T-helper 1 cell (primary cell): ENCODE measurements around the gene IL23A.

Experiments used
- DNase-seq, 5 donors: peaks; one replicate each; pipeline ENCODE4 v3.0.0-alpha.2; 2012 to 2020

The IL23A gene

DNA sequence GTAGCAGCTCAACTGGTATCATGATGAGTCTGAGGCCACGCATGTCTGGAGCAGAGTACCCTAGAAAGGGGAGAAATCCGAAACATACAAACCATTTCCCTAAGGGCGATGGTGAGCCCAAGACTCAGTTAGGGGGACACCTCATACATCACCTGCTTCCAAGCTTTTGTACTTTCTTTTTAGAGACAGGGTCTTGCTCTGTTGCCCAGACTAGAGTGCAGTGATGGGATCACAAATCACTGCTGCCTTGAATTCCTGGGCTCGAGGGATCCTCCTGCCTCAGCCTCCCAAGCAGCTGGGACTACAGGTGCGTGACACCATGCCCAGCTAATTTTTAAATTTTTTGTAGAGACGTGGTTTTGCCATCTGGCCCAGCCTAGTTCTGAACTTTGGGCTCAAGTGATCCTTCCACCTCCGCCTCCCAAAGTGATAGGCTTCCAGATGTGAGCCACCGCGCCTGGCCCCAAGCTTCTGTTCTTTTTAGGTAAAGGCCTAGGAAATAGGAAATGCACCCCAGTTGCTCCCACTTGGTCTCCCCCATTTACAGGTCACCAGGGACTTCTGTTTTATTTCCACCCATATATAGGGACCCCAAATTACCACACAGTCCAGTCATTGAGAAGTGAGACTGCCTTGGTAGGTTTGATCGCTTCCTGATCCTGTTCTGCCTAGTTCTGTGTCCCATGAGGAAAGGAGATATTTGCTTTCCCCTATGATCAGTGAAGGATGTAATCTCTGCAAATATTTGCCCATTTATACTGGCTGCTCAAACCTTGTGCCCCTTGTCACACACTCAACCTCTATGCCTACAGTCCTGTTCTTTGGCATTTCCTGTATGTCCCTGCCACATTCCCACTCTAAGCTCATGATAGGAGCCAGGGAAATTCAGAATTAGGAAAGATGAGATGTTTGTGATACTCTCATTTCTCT, 23.7 kb downstream of the IL23A start, which contains the start of gene APOF:
APOF (minus strand) TSS at position 728 of the 930 bp plus-strand sequence; CDS start at position 616, 112 bp downstream.
- no peak for DNase-seq

- no peak for DNase-seq
Measured at GRCh38 chr12:56366948-56367347, 28.3 kb downstream of the IL23A start.

- DNase-seq = no peak
Measured at GRCh38 chr12:56373515-56373914, 34.8 kb downstream of the IL23A start.

DNA sequence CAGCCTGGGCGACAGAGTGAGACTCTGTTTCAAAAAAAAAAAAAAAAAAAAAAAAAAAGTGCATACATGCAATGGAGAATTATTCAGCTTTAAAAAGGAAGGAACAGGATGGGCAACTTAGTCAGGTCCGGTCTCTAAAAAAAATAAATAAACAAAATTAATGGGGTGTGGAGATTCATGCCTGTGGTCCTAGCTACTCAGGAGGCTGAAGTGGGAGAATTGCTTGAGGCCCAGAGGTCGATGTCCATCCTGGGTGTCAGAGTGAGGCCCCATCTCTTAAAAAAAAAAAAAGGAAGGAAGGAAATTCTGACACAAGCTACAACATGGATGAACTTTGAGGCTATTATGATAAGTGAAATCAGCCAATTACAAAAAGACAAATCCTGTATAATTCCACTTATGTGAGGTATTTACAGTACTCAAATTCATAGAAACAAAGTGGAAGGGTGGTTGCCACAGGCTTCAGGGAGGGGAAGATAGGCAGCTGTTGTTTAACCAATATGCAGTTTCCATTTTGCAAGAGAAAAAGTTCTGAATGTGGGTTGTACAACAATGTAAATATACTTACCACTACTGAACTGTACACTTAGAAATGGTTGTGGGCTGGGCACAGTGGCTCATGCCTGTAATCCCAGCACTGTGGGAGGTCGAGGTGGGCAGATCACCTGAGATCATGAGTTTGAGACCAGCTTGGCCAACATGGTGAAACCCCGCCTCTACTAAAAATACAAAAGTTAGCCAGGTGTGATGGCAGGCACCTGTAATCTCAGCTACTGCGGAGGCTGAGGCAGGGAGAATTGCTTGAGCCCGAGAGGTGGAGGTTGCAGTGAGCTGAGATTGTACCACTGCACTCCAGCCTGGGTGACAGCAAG, 36.3 kb downstream of the IL23A start:
- DNase-seq = no peak

DNA sequence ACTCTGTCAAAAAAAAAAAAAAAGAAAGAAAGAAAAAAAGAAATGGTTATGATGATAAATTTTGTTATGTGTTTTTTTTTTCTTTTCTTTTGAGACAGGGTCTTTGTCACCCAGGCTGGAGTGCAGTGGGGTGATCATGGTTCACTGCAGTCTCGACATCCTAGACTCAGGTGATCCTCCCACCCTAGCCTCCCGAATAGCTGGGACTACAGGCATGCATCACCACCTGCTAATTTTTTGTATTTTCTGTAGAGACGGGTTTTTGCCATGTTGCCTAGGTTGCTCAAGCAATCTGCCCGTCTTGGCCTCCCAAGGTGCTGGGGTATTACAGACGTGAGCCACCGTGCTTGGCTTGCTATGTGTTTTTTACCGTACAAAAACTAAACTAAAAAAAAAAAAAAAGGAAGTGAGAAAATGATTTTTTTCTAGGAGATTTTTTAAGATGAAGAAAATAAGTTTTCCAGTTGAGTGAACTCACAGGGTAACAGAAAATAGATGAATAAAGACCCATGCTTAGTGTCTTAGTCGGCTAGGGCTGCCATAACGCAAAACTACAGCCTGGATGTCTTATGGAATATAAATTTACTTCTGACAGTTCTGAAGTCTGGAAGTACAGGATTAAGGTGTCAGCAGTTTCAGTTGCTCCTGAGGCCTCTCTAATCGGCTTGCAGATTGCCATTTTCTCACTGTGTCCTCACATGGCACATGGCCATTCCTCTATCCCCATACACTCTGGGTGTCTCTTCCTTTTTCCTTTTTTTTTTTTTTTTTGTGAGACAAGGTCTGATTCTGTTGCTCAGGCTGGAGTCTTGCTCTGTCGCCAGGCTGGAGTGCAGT, 37.1 kb downstream of the IL23A start:
- no peak for DNase-seq

DNA sequence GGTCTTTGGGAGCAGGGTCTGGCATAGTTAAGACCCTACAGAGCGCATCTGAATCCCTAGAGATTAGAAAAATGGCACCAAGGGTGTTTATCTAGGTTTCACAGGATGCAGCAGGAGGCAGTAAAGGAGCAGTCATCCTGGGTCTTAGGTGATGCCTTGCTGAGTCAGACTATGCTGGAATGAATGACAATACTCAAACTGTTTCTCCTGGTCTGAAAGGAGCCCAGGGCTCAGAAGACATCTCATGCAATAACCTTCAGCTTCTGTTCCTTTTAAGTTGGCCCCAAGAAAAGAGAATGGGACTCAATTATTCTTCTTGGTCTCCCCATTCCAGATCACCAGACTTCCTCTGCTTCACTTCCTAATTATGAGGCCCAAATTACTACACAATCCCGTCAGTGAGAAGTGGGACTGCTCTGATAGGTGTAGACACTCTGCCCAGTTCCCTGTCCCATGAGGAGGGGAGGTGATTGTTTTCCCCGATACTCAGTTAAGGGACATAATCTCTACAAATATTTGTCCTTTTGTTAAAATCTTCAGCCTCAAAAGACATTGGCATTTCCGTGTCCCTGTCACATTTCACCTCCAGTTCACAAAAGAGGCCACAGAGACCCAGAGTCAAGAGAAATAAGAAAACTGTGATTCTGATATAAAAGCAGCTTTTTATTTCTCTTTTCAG, 38.8 kb downstream of the IL23A start:
- no peak for DNase-seq

- DNase-seq = no peak
Measured at GRCh38 chr12:56377989-56378316, 39.3 kb downstream of the IL23A start.

GRCh38 chr12:56382611-56383010, 43.9 kb downstream of the IL23A start:
- DNase-seq = no peak

DNA sequence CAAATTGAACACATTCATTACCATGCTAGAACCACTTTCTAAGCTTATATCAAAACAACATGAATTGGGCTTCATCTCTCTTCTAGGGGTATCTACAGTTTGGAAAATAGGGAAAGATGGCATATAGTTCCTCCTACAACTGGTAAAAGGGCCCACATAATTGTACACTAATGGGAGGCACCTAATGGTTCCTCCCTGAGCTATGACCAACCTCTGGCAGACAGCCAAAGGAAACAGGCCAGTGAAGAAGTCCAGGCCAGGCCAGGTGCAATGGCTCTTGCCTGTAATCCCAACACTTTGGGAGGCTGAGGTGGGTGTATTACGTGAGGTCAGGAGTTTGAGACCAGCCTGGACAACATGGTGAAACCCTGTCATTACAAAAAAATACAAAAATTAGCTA, 47.2 kb downstream of the IL23A start:
- no peak for DNase-seq

DNA sequence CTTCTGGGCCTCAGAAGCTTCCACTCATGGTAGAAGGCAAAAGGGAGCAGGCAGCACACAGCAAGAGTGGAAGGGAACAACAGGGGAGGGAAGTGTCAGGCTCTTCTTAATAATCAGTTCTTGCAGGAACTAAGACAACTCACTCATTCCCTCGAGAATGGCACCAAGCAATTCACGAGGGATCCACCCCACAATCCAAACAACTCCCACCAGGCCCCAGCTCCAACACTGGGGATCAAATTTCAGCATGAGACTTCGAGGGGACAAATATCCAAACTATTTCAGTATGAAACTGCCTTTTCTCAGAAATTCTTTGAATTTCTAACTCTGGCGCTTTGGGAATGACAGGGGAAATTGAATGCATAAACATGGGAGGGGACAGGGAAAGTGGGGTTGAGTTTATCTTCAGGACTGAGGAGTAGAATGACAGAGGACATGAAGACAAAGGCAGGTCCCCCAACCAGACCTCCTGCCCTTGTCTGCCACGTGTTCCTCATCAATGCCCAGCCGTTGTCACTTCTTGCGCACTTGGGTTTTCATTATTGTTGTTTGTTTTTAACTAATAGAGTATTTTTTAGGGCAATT, 48.6 kb downstream of the IL23A start:
- DNase-seq = no peak

DNA sequence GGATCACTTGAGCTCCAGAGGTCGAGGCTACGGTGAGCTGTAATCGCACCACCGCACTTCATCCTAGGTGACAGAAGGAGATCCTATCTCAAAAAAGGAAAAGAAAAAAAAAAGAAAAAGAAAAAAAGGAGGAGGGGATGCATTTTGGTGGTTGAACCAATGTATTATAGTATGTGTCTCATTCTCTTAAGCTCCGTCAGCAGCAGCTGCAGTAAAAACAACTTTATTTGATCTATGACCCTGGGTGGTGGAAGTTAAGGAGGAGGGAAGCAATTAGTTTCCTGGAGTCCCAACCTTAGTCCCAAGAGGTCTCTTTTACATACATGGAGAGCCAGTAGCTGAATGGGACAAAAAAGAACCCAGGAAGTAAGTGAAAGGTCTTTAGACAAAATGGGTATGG, 50.7 kb downstream of the IL23A start:
- no peak for DNase-seq
